ENCODE measurements around the gene MIB1.

- TF ChIP-seq MAFK (IDR thresholded peaks at IDR 0.05; ENCODE audit: low read length) (no peak), EZH2 (IDR thresholded peaks at IDR 0.05; ENCODE audit: borderline replicate concordance, low read depth, low read length) (no peak), CTCF (IDR thresholded peaks at IDR 0.05 in 2 of 3, conservative IDR thresholded peaks at IDR 0.05 in 1 of 3; ENCODE audit: insufficient read depth in 2 of 3, low read depth in 1 of 3, low read length in 3 of 3) (no peak), FOXM1 (IDR thresholded peaks at IDR 0.05; ENCODE audit: low read depth) (no peak), FOXM1 (CRISPR knock-in tag; IDR thresholded peaks at IDR 0.05; ENCODE audit: low read depth) (no peak), POLR2A (conservative IDR thresholded peaks at IDR 0.05) (no peak), ZNF274 (IDR thresholded peaks at IDR 0.05; ENCODE audit: borderline replicate concordance, low read depth, low read length) (no peak), ESRRA (IDR thresholded peaks at IDR 0.05; ENCODE audit: borderline replicate concordance, low read depth) (no peak), SMAD1 (IDR thresholded peaks at IDR 0.05; ENCODE audit: low read depth, low read length, partially characterized antibody) (no peak), ZNF778 (CRISPR knock-in tag; IDR thresholded peaks at IDR 0.05) (no peak), TARDBP (IDR thresholded peaks at IDR 0.05) (no peak)
- TF ChIP-seq, protein P1, sequence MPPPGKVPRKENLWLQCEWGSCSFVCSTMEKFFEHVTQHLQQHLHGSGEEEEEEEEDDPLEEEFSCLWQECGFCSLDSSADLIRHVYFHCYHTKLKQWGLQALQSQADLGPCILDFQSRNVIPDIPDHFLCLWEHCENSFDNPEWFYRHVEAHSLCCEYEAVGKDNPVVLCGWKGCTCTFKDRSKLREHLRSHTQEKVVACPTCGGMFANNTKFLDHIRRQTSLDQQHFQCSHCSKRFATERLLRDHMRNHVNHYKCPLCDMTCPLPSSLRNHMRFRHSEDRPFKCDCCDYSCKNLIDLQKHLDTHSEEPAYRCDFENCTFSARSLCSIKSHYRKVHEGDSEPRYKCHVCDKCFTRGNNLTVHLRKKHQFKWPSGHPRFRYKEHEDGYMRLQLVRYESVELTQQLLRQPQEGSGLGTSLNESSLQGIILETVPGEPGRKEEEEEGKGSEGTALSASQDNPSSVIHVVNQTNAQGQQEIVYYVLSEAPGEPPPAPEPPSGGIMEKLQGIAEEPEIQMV (tag; conservative IDR thresholded peaks at IDR 0.05; ENCODE audit: low read depth), result no peak
- TF ChIP-seq, protein P2, sequence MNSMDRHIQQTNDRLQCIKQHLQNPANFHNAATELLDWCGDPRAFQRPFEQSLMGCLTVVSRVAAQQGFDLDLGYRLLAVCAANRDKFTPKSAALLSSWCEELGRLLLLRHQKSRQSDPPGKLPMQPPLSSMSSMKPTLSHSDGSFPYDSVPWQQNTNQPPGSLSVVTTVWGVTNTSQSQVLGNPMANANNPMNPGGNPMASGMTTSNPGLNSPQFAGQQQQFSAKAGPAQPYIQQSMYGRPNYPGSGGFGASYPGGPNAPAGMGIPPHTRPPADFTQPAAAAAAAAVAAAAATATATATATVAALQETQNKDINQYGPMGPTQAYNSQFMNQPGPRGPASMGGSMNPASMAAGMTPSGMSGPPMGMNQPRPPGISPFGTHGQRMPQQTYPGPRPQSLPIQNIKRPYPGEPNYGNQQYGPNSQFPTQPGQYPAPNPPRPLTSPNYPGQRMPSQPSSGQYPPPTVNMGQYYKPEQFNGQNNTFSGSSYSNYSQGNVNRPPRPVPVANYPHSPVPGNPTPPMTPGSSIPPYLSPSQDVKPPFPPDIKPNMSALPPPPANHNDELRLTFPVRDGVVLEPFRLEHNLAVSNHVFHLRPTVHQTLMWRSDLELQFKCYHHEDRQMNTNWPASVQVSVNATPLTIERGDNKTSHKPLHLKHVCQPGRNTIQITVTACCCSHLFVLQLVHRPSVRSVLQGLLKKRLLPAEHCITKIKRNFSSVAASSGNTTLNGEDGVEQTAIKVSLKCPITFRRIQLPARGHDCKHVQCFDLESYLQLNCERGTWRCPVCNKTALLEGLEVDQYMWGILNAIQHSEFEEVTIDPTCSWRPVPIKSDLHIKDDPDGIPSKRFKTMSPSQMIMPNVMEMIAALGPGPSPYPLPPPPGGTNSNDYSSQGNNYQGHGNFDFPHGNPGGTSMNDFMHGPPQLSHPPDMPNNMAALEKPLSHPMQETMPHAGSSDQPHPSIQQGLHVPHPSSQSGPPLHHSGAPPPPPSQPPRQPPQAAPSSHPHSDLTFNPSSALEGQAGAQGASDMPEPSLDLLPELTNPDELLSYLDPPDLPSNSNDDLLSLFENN (IDR thresholded peaks at IDR 0.05; ENCODE audit: low read depth in 2 of 2, low read length in 2 of 2), result no peak
Measured at GRCh38 chr18:21916594-21916993, 176.0 kb downstream of the MIB1 start.
